Endothelial cell of umbilical vein (primary cell): ENCODE measurements around the gene GXYLT2. TPM values are rescaled to one million over a fixed set of nuclear protein-coding genes. Genes with fewer than 3 reads are reported as not detected.
A peak's percentile ranks its signal among the peaks of the same experiment; 100 is the strongest.

ENCODE experiments used
- BruUV-seq: library from RNA; stranded (reverse); fragments of 400-500 nt; replicated peaks from 2 replicates; lab custom pipeline; 2021; lab: Mats Ljungman, UMichigan
- CTCF ChIA-PET: fragments of 300-600, 350-600 bp; sonication (Branson Sonifier 250); formaldehyde crosslinking; loops from one replicate; lab custom pipeline; 2021; ENCODE audit warnings: antibody characterized with exemption, inconsistent platforms; lab: Charles Lee
- POLR2A ChIA-PET: fragments of 300-600, 350-600 bp; sonication (Branson Sonifier 250); formaldehyde crosslinking; loops from one replicate; lab custom pipeline; 2021; ENCODE audit warnings: antibody characterized with exemption, inconsistent platforms; lab: Charles Lee
- DNase-seq: peaks from one replicate; pipeline ENCODE4 v3.0.0-alpha.2; 2011; ENCODE audit warnings: low read depth, low spot score
- FAIRE-seq: peaks from 2 replicates; lab custom pipeline; 2011; peaks lifted over from hg19 to GRCh38; lab: Jason Lieb, UNC
- H2AFZ ChIP-seq: 2 replicates; pipeline ENCODE4 v1.6.0; 2012; ENCODE audit warnings: low read depth, low read length, control low read depth, inconsistent platforms
- H3K27ac ChIP-seq: 2 replicates; pipeline ENCODE4 v1.5.1; 2011; ENCODE audit warnings: low read depth, mild to moderate bottlenecking, control low read depth, low read length, moderate library complexity; ENCODE audit not compliant: insufficient read depth
- H3K27me3 ChIP-seq, 2 experiments: 2 replicates each; pipeline versions ENCODE4 v1.6.0 to v1.6.1; 2011; ENCODE audit warnings: low read length in 2 of 2, mixed read lengths in 1 of 2; ENCODE audit not compliant: control insufficient read depth in 2 of 2, insufficient read depth in 2 of 2
- H3K36me3 ChIP-seq, 2 experiments: 2 replicates in 1 of 2; 3 replicates in 1 of 2; pipeline ENCODE4 v1.5.1; 2011; ENCODE audit warnings: low read length in 2 of 2, mild to moderate bottlenecking in 1 of 2, moderate library complexity in 1 of 2; ENCODE audit not compliant: control insufficient read depth in 2 of 2, insufficient read depth in 2 of 2; ENCODE audit errors: extremely low read depth in 1 of 2
- H3K4me1 ChIP-seq: 3 replicates; pipeline ENCODE4 v1.5.1; 2011; ENCODE audit warnings: mild to moderate bottlenecking, low read length; ENCODE audit not compliant: control insufficient read depth, insufficient read depth; ENCODE audit errors: extremely low read depth
- H3K4me2 ChIP-seq: 2 replicates; pipeline ENCODE4 v1.6.1; 2011; ENCODE audit warnings: low read length, control low read depth, mixed read lengths; ENCODE audit not compliant: insufficient read depth
- H3K4me3 ChIP-seq, 3 experiments: fragments of 200-600 bp in 1 of 3; sonication (generic), shearing (Covaris generic) in 1 of 3; replicated peaks in 1 of 3; 2 replicates each; pipeline ENCODE4 v1.5.1; 2011 to 2016; ENCODE audit warnings: control low read depth in 3 of 3, low read length in 3 of 3, mild to moderate bottlenecking in 2 of 3, inconsistent platforms in 1 of 3, low read depth in 1 of 3, moderate library complexity in 1 of 3; ENCODE audit not compliant: insufficient read depth in 1 of 3
- H3K79me2 ChIP-seq: 2 replicates; pipeline ENCODE4 v1.6.0; 2012; ENCODE audit warnings: low read length, inconsistent platforms; ENCODE audit not compliant: control insufficient read depth, insufficient read depth
- H3K9ac ChIP-seq: replicated peaks from 2 replicates; pipeline ENCODE3; 2011; ENCODE audit warnings: low read length, control low read depth; ENCODE audit not compliant: insufficient read depth; ENCODE audit errors: extremely low read depth
- H3K9me1 ChIP-seq: replicated peaks from 3 replicates; pipeline ENCODE4 v1.6.0; 2011; ENCODE audit warnings: mild to moderate bottlenecking, low read length; ENCODE audit not compliant: control insufficient read depth, insufficient read depth; ENCODE audit errors: extremely low read depth
- H3K9me3 ChIP-seq: replicated peaks from 2 replicates; pipeline ENCODE4 v1.5.1; 2012; ENCODE audit warnings: low read length, inconsistent platforms; ENCODE audit not compliant: control insufficient read depth, insufficient read depth
- H4K20me1 ChIP-seq: replicated peaks from 2 replicates; pipeline ENCODE3; 2011; ENCODE audit warnings: mild to moderate bottlenecking, low read length; ENCODE audit not compliant: control insufficient read depth, insufficient read depth; ENCODE audit errors: extremely low read depth
- EZH2 ChIP-seq: IDR thresholded peaks from 2 replicates; pipeline ENCODE4 v1.6.1; 2012; ENCODE audit warnings: borderline replicate concordance, low read depth, mild to moderate bottlenecking, moderate library complexity, low read length, inconsistent platforms; ENCODE audit not compliant: severe bottlenecking
- GATA2 ChIP-seq: IDR thresholded peaks from 2 replicates; pipeline ENCODE4 v1.7.0; 2011; ENCODE audit warnings: low read depth, mild to moderate bottlenecking, moderate library complexity, mixed read lengths, low read length; ENCODE audit not compliant: insufficient read length, insufficient read depth
- POLR2A ChIP-seq: IDR thresholded peaks from 2 replicates; pipeline ENCODE4 v1.6.1; 2012; ENCODE audit warnings: low read depth, mild to moderate bottlenecking, control low read depth, low read length
- POLR2AphosphoS5 ChIP-seq: IDR thresholded peaks from 2 replicates; pipeline ENCODE4 v1.6.1; 2012; ENCODE audit warnings: low read depth, mild to moderate bottlenecking, control low read depth, low read length, moderate library complexity; ENCODE audit not compliant: insufficient read depth
- dilution Hi-C: fragments of 300-500 bp; cut with MboI; formaldehyde crosslinking; loops from one replicate; pipeline ENCODE4 v1.15.0; 2019; ENCODE audit warnings: low sequenced_read_pairs; ENCODE audit not compliant: extremely low pct_ligation_motif_present
- intact Hi-C: fragments of 100-400 bp; cut with micrococcal nuclease; formaldehyde crosslinking; loops from one replicate; pipeline ENCODE4 v1.10.0; 2022
- polyA plus RNA-seq, 4 experiments: library from polyadenylated mRNA; depleted of rRNA in 3 of 4; stranded (reverse) in 3 of 4; unstranded in 1 of 4; fragments of >200 nt; gene quantifications; 2 replicates each; pipeline versions ENCODE4 v1.2.1 to v1.2.3, GENCODE V29; 2011 to 2012; ENCODE audit warnings: missing spikeins in 1 of 4
- total RNA-seq: library from RNA; stranded (reverse); gene quantifications from 2 replicates; pipeline ENCODE4 v1.2.3, GENCODE V29; 2021
- TF ChIP-seq, protein P1 (sequence below): IDR thresholded peaks from 2 replicates; pipeline ENCODE4 v1.6.1; 2011; ENCODE audit not compliant: insufficient read depth, insufficient read length

The GXYLT2 gene
- total and polyA plus RNA-seq, 2 donors (not counting 3 experiments of a cell fraction or from before 2014, with no cell fraction given): 0.07 to 0.24 TPM

DNA sequence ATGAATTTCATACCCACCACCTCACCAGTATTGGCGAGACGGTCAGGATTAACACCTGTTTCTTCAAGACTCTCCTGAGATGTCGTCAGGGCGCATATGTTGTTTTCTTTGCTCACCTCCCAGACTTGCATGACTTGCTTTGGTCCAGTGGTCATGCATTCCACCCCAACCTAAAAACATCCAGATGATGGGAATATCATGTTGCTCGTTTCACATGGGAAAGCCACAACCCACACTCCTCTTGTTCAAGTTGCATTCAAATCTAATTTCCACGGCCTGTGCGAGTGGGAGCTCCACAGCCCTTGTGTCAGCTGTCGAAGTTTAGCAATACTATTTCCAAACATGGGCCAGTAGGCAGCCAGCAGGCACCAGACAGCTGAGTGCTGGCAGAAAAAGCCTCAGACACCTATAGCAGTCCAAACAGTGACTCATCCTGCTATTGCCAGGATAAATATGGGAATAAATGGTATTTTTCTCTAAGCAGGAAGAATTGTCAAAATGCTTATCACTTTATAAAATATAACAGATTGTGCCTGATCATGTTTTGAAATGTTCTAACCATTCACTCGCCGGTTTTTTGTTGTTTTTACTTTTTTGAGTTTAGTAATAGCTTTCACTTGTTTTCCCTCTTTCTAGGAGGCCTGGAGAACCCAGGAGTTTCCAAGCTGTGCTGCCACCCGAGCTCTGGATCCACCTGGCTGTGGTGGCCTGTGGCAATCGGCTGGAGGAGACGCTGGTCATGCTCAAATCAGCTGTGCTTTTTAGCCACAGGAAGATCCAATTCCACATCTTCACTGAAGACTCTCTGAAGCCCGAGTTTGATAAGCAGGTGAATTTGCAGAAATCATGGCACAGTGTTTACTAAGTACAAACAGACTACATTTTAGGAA lies 20.1 kb downstream of the GXYLT2 start:
- no peaks in the 10 kb centered on the region for H3K9me3 ChIP-seq
- no peak overlapping the region for H3K9ac ChIP-seq
- peaks cover 10% of the 10 kb centered on the region for H3K4me1 ChIP-seq
- DNase-seq (peak; percentile 65), FAIRE-seq (peak; percentile 73)
- H3K27ac ChIP-seq: no peak overlapping the region
- POLR2A ChIA-PET: no interaction called here
- H3K27me3 ChIP-seq: peaks cover 0 to 4% of the 10 kb centered on the region in 2 experiments
- TF ChIP-seq POLR2A (no peak), EZH2 (no peak), GATA2 (no peak)
- TF ChIP-seq, protein P1, sequence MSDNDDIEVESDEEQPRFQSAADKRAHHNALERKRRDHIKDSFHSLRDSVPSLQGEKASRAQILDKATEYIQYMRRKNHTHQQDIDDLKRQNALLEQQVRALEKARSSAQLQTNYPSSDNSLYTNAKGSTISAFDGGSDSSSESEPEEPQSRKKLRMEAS: no peak
- H3K4me2 ChIP-seq: peak overlapping the region; percentile 16
- H3K79me2 ChIP-seq: no peaks in the 10 kb centered on the region
- no peaks in the 10 kb centered on the region for H4K20me1 ChIP-seq
- CTCF ChIA-PET: interaction anchor here (1.0 to 1.3 kb wide), 2 partner anchors 12 to 57 kb away, joined by 3 to 4 read pairs; no protein-coding TSS in a partner anchor
- BruUV-seq: no TSS peak
- dilution Hi-C loops: no loop called here
- no peaks in the 10 kb centered on the region for H3K36me3 ChIP-seq
- no peak overlapping the region for H3K4me3 ChIP-seq
- H3K9me1 ChIP-seq: no peaks in the 10 kb centered on the region
- H2AFZ ChIP-seq: no peak overlapping the region
- intact Hi-C loops: loop anchor here (10.0 kb wide), 1 partner anchor 527 kb away; no protein-coding TSS in a partner anchor

DNA sequence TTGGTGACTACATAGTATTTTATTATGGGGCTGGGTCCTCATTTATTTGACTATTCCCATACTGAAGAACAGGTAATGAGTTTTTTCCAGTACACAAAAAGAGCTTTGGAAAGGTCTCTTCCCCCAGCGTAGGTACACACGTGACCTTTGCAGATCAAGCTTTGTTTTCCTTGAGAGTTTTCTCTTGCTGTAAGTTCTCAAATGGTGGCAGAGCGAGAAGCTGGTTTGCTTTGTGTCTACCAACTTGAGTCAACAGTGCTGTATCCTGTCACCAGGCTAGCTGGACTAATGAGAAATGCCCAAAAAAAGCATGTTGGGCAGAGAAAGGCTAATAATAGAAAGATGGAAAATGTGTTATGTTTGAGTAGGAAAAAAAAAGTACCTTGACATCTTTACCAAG lies 21.7 kb downstream of the GXYLT2 start:
- no peak overlapping the region for H3K4me2 ChIP-seq
- no peaks in the 10 kb centered on the region for H4K20me1 ChIP-seq
- H3K9me3 ChIP-seq: no peaks in the 10 kb centered on the region
- FAIRE-seq (no peak), DNase-seq (no peak)
- no peak overlapping the region for H3K4me3 ChIP-seq
- CTCF ChIA-PET: no interaction called here
- H3K9me1 ChIP-seq: no peaks in the 10 kb centered on the region
- H3K27ac ChIP-seq: no peak overlapping the region
- dilution Hi-C loops: no loop called here
- no peak overlapping the region for H2AFZ ChIP-seq
- H3K27me3 ChIP-seq: peaks cover 0 to 4% of the 10 kb centered on the region in 2 experiments
- no peak overlapping the region for H3K9ac ChIP-seq
- POLR2A ChIA-PET: no interaction called here
- H3K36me3 ChIP-seq: no peaks in the 10 kb centered on the region
- TF ChIP-seq POLR2AphosphoS5: no peak
- intact Hi-C loops: loop anchor here (10.0 kb wide), 1 partner anchor 525 kb away; no protein-coding TSS in a partner anchor
- peaks cover 10% of the 10 kb centered on the region for H3K4me1 ChIP-seq
- no peaks in the 10 kb centered on the region for H3K79me2 ChIP-seq
- BruUV-seq: no TSS peak
